GM21825 (cell line): ENCODE measurements around the gene MCUR1.

Experiments used
- ATAC-seq: cut with Tn5 transposase; IDR thresholded peaks from one replicate; pipeline ENCODE4 v1.9.1; 2021; ENCODE audit warnings: mild to moderate bottlenecking, moderate library complexity; ENCODE audit not compliant: unreplicated experiment

Gene MCUR1

GRCh38 chr6:13742961-13743735, 71.2 kb downstream of the MCUR1 start:
- ATAC-seq: no peak

DNA sequence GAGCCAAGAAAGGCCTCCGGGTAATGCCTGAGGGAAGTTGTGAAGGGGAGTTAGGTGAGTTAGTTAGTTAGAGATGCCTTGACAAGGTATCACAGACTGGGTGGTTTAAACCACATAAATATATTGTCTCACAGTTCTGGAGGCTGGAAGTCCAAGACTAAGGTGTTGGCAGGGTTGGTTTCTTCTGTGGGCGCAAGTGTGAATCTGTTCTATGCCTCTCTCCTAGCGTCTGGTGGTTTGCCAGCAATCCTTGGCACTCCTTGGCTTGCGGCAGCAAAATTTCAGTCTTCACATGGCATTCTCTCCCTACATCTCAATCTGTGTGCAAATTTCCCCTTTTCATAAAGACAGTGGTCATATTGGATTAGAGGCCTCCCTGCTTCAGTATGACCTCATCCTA, 73.0 kb downstream of the MCUR1 start:
- ATAC-seq: no peak
